Mammary microvascular endothelial cell (primary cell): ENCODE data around the gene VGLL4. TPM values are rescaled to one million over a fixed set of nuclear protein-coding genes. Genes with fewer than 3 reads are reported as not detected.

Experiments used
- total RNA-seq: library from RNA; depleted of rRNA; stranded (reverse); fragments of >200 nt; gene quantifications from 2 replicates; pipeline ENCODE4 v1.2.3, GENCODE V29; 2015

VGLL4 gene
- total RNA-seq, result 32.1 and 32.3 TPM in 2 replicates

GRCh38 chr3:11643605-11644087 is at the start of gene VGLL4:
TSS of gene VGLL4 (minus strand) at chr3:11643915. CDS start at chr3:11643518, 397 bp downstream.

Other genes starting within 250 kb of the VGLL4 start
- 8.1 and 10.2 TPM in 2 replicates for gene TAMM41, start 203.0 kb upstream of the VGLL4 start, total RNA-seq